Peyer's patch (tissue), 4 donors: ENCODE data around the gene XCL1. TPM values are rescaled to one million over a fixed set of nuclear protein-coding genes. Genes with fewer than 3 reads are reported as not detected.

Source experiments
- DNase-seq, 3 donors: peaks; one replicate each; pipeline ENCODE4 v3.0.0-alpha.2; 2017 to 2019
- H3K27ac ChIP-seq, 4 donors: fragments of 200-600 bp; sonication (generic); one replicate each; pipeline ENCODE4 v1.5.1; 2016 to 2019
- H3K27me3 ChIP-seq, 2 donors: fragments of 200-600 bp; sonication (generic); one replicate each; pipeline ENCODE4 v1.5.1; 2019
- H3K36me3 ChIP-seq, 3 donors: fragments of 200-600 bp; sonication (generic); one replicate each; pipeline ENCODE4 v1.5.1; 2016 to 2019
- H3K4me1 ChIP-seq, 4 donors: fragments of 200-600 bp; sonication (generic); one replicate each; pipeline ENCODE4 v1.5.1; 2016 to 2019
- H3K4me3 ChIP-seq, 4 donors: fragments of 200-600 bp; sonication (generic); 1 replicate in 3 of 4; 2 replicates in 1 of 4; pipeline ENCODE4 v1.5.1; 2016 to 2019; ENCODE audit warnings: mild to moderate bottlenecking in 1 of 4
- H3K9me3 ChIP-seq, 4 donors: fragments of 200-600 bp; sonication (generic); one replicate each; pipeline ENCODE4 v1.5.1; 2016 to 2019; ENCODE audit warnings: mild to moderate bottlenecking in 1 of 4
- POLR2A ChIP-seq, 2 donors: fragments of 450-650 bp; IDR thresholded peaks; one replicate each; pipeline ENCODE4 v1.5.1; 2017; ENCODE audit warnings: antibody characterized with exemption in 2 of 2, mild to moderate bottlenecking in 2 of 2, moderate library complexity in 2 of 2
- total RNA-seq, 4 donors: library from RNA; depleted of rRNA; stranded (reverse); fragments of >200 nt; gene quantifications; one replicate each; pipeline ENCODE4 v1.1.0, GENCODE V29; 2016
- TF ChIP-seq, protein P1 (sequence below), 6 experiments: fragments of 450-650 bp in 4 of 6; fragments of 200-600 bp in 2 of 6; sonication (generic) in 1 of 6; IDR thresholded peaks; one replicate each; pipeline ENCODE4 v1.5.1; 2017 to 2019; ENCODE audit warnings: antibody characterized with exemption in 6 of 6, mild to moderate bottlenecking in 3 of 6, moderate library complexity in 1 of 6

Gene XCL1
- total RNA-seq, 4 donors from 2014 or later = not detected

DNA sequence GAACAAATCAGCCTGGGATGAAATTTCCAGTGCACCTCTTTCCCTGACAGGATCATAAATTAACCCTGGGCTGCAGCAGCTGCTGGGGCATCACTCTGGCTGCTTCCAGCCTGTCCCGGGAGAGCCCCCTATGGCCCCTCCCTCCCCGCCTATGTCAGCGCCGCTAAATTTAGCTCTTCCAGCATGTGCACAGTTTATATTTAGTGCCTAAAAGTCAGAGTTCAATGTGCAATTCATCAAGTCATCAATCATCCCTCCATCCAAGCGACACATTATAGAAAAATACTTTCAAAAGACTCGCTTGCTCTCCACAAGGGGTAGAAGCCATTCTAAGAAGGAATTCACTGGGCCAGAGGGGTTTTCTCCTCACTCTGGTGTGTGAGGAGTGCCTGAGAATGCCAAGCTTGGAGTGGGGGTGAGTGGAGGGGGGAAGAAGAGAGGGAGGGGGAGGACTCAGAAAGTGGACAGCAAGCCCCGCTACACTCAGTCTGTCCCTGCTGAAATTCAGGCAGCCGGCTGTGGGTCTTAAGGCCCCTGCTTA lies 37.4 kb downstream of the XCL1 start:
- Histone ChIP-seq H3K27ac (no peak overlapping the region), H3K36me3 (no peaks in the 10 kb centered on the region), H3K4me1 (peaks cover 0 to 14% (median 0%) of the 10 kb centered on the region in 4 donors), H3K4me3 (no peak overlapping the region), H3K27me3 (no peaks in the 10 kb centered on the region), H3K9me3 (no peaks in the 10 kb centered on the region)
- no peak for TF ChIP-seq POLR2A (IDR thresholded peaks at IDR 0.05)
- TF ChIP-seq, protein P1, sequence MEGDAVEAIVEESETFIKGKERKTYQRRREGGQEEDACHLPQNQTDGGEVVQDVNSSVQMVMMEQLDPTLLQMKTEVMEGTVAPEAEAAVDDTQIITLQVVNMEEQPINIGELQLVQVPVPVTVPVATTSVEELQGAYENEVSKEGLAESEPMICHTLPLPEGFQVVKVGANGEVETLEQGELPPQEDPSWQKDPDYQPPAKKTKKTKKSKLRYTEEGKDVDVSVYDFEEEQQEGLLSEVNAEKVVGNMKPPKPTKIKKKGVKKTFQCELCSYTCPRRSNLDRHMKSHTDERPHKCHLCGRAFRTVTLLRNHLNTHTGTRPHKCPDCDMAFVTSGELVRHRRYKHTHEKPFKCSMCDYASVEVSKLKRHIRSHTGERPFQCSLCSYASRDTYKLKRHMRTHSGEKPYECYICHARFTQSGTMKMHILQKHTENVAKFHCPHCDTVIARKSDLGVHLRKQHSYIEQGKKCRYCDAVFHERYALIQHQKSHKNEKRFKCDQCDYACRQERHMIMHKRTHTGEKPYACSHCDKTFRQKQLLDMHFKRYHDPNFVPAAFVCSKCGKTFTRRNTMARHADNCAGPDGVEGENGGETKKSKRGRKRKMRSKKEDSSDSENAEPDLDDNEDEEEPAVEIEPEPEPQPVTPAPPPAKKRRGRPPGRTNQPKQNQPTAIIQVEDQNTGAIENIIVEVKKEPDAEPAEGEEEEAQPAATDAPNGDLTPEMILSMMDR (IDR thresholded peaks at IDR 0.05) = no peak
- no peak for DNase-seq

DNA sequence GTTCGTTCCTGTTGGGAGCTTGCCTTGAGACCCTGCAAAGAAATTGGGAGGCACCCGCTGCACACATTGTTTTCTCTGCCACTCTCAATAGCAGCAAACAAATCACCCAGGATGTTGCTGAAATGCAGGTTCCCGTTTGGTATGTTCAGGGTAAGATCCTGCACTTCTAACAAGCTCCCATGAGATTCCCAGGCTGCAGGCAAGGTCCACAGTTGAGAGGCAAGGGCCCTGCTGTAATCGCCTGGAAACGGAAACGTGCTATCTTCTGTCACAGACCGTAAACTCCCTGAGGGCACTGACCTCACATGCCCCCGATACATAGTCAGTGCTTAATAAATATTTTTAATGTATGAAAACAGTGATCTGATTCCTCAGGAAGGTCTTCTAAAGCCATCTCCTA lies 37.8 kb downstream of the XCL1 start:
- Histone ChIP-seq H3K27ac (no peak overlapping the region), H3K36me3 (no peaks in the 10 kb centered on the region), H3K4me3 (no peak overlapping the region), H3K4me1 (peaks cover 0 to 14% (median 0%) of the 10 kb centered on the region in 4 donors), H3K27me3 (no peaks in the 10 kb centered on the region), H3K9me3 (no peaks in the 10 kb centered on the region)
- DNase-seq = no peak
- TF ChIP-seq, protein P1 (IDR thresholded peaks at IDR 0.05) = no peak
- TF ChIP-seq POLR2A (IDR thresholded peaks at IDR 0.05) = no peak

DNA sequence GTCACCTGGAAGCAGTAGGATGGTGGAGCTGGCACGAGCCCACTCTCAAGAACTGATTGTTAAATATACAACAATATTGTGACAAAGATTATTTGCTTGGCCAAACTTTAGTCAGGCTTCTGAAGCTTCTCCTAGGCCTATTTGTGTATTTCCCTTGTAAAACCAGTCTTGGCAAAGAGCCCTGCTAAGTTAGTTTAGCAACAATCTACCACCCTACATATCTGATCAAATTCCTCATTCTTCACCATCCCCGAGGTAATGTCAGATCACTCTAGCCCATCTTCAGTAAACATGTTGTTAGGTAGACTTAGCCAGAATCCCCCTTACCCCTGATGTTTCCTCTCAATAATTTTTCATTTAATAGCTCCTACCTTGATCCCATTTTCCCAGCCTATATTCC lies 39.6 kb downstream of the XCL1 start:
- TF ChIP-seq, protein P1 (IDR thresholded peaks at IDR 0.05) = no peak
- TF ChIP-seq POLR2A (IDR thresholded peaks at IDR 0.05) = no peak
- Histone ChIP-seq H3K4me3 (no peak overlapping the region), H3K9me3 (no peaks in the 10 kb centered on the region), H3K4me1 (peaks cover 0 to 14% (median 0%) of the 10 kb centered on the region in 4 donors), H3K27me3 (no peaks in the 10 kb centered on the region), H3K27ac (no peak overlapping the region), H3K36me3 (no peaks in the 10 kb centered on the region)
- DNase-seq = no peak

DNA sequence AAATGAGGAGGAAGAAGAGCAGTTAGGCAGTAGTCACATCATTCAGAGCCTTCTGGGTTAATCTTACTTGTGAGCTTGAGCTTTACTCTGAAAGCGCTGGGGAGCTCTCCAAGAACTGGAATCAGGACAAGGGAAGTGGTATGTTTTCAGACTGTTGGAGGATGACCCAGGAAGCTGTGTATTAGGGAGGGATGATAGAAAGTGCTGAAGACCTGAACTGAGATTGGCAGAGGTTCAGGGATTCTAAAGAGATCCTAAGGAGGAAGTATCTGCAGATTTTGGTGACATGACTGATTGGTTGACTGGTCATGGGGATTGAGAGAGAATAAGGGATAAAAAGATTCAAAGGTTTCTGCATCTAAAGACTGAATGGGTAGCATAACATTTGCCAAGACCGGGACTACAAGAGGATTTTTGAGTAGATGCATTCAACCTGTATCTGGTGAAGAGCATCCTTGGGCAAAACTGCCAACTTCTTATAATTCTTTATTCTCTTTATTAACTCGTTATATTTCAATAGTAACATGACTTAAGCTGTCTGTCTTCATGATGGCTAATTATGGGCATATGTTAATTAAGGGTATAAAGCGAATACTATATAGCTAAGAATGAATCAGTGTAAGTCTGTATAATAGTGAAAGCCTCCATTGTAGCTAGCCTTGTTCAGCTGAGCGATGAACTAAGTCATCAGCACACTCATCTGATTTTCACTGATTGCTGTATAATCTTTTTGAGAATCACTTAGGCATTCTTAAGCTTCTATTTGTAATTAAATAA lies 41.8 kb downstream of the XCL1 start:
- TF ChIP-seq, protein P1 (IDR thresholded peaks at IDR 0.05) = no peak
- TF ChIP-seq POLR2A (IDR thresholded peaks at IDR 0.05) = no peak

DNA sequence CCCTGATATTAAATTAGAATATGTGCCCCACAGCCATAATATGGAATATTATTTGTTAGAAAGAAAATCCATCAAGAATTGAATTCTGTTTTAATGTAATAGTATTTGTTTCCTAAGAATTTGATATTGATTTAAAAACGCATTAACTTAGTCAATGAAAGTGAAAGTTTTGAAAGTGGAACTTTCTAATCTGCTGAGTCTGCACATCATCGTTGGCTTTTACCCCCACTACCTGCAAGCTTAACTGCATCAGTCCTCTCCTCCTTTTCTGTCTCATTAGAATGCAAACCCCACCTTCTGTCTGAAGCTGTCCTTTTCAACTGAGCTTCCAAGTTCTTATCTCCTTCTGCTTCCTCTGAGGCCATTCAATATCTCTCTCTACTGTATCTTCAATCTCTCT lies 42.5 kb downstream of the XCL1 start:
- DNase-seq = no peak
- Histone ChIP-seq H3K9me3 (no peaks in the 10 kb centered on the region), H3K27ac (no peak overlapping the region), H3K4me1 (peaks cover 0 to 5% (median 0%) of the 10 kb centered on the region in 4 donors), H3K27me3 (no peaks in the 10 kb centered on the region), H3K4me3 (no peak overlapping the region), H3K36me3 (no peaks in the 10 kb centered on the region)
- TF ChIP-seq POLR2A (IDR thresholded peaks at IDR 0.05) = no peak
- TF ChIP-seq, protein P1 (IDR thresholded peaks at IDR 0.05) = no peak

More for the DNA sequence above, 41.8 kb downstream of the XCL1 start:
- H3K4me1 ChIP-seq = peaks cover 0 to 12% (median 0%) of the 10 kb centered on the region in 4 donors
- no peaks in the 10 kb centered on the region for H3K27me3 ChIP-seq
- H3K36me3 ChIP-seq = no peaks in the 10 kb centered on the region
- H3K27ac ChIP-seq = no peak overlapping the region
- no peaks in the 10 kb centered on the region for H3K9me3 ChIP-seq
- no peak overlapping the region for H3K4me3 ChIP-seq
- DNase-seq = no peak
